Fibroblast of skin of left biceps (primary cell): ENCODE results near the gene SSU72.

Experiments
- DNase-seq, 2 experiments: peaks; one replicate each; pipeline ENCODE4 v3.0.0-alpha.2; 2013; ENCODE audit warnings: low read depth in 2 of 2

SSU72 gene

GRCh38 chr1:1574721-1575537, at the start of gene SSU72:
SSU72 (minus strand) TSS chr1:1574863; CDS start chr1:1574557, 306 bp downstream.
- DNase-seq: peak; percentile 74 to 79

GRCh38 chr1:1623631-1624442, 49.2 kb upstream of the SSU72 start:
- DNase-seq: no peak

GRCh38 chr1:1623181-1623630, 48.5 kb upstream of the SSU72 start:
- DNase-seq: no peak

- DNase-seq: no peak
These were observed 48.1 kb upstream of the SSU72 start for GRCh38 chr1:1622788-1623094.

- DNase-seq: no peak
These were observed 47.5 kb upstream of the SSU72 start for GRCh38 chr1:1622010-1622787.

GRCh38 chr1:1621173-1622009, 46.7 kb upstream of the SSU72 start:
- no peak for DNase-seq

- no peak for DNase-seq
These were observed 45.9 kb upstream of the SSU72 start for GRCh38 chr1:1620433-1621139.

GRCh38 chr1:1619917-1620361, 45.3 kb upstream of the SSU72 start:
- DNase-seq: no peak

- DNase-seq: no peak
These were observed 43.9 kb upstream of the SSU72 start for GRCh38 chr1:1618396-1619068.

- no peak for DNase-seq
These were observed 43.3 kb upstream of the SSU72 start for GRCh38 chr1:1617925-1618324.

GRCh38 chr1:1617516-1617915, 42.9 kb upstream of the SSU72 start:
- DNase-seq: no peak

- no peak for DNase-seq
These were observed 42.2 kb upstream of the SSU72 start for GRCh38 chr1:1616838-1617237.

- DNase-seq: no peak
These were observed 41.6 kb upstream of the SSU72 start for GRCh38 chr1:1616045-1616790.

- peak; percentile 82 to 87 for DNase-seq
These were observed 40.8 kb upstream of the SSU72 start, which contains the start of gene MIB2 for GRCh38 chr1:1615256-1616044. MIB2 (plus strand) TSS chr1:1615500; CDS start chr1:1623453, 7,953 bp downstream.

GRCh38 chr1:1614954-1615255, 40.2 kb upstream of the SSU72 start:
- DNase-seq: no peak

- peak; percentile 12 to 16 for DNase-seq
These were observed 39.7 kb upstream of the SSU72 start for GRCh38 chr1:1614204-1614953.

- DNase-seq: no peak
These were observed 38.9 kb upstream of the SSU72 start for GRCh38 chr1:1613509-1614082.

GRCh38 chr1:1612104-1612400, 37.4 kb upstream of the SSU72 start:
- no peak for DNase-seq
